ENCODE results near the gene CAMK1D.

- TF ChIP-seq CTCF (IDR thresholded peaks at IDR 0.05; ENCODE audit: low read depth, low read length) (no peak), MYC (IDR thresholded peaks at IDR 0.05; ENCODE audit: low read depth, low read length) (no peak)
Observed at GRCh38 chr10:12801214-12802087, 452.1 kb downstream of the CAMK1D start.

All from NB4 (cell line).